CD4-positive, alpha-beta T cell (primary cell): ENCODE measurements around the gene FMNL2. TPM values are rescaled to one million over a fixed set of nuclear protein-coding genes. Genes with fewer than 3 reads are reported as not detected.

Source experiments
- ATAC-seq: fragments of 200-7000 bp; cut with Tn5 transposase; one replicate; pipeline ENCODE4 v1.10.0; 2022; ENCODE audit warnings: mild to moderate bottlenecking; ENCODE audit not compliant: poor library complexity
- CTCF ChIA-PET: fragments of 350-600 bp; sonication (Branson Sonifier 250); formaldehyde crosslinking; loops from one replicate; lab custom pipeline; 2021; ENCODE audit warnings: antibody characterized with exemption, inconsistent platforms; lab: Charles Lee
- POLR2A ChIA-PET: fragments of 350-600 bp; sonication (Branson Sonifier 250); formaldehyde crosslinking; loops from one replicate; lab custom pipeline; 2021; ENCODE audit warnings: antibody characterized with exemption, inconsistent platforms; lab: Charles Lee
- DNase-seq, 14 experiments: peaks; one replicate each; pipeline ENCODE4 v3.0.0-alpha.2; 2013 to 2020; ENCODE audit warnings: mixed read lengths in 2 of 14
- H3K27ac ChIP-seq, 2 donors: one replicate each; pipeline versions ENCODE4 v1.5.1 to v1.7.0; 2013; ENCODE audit warnings: low read length in 2 of 2, low read depth in 1 of 2, mild to moderate bottlenecking in 1 of 2
- H3K27me3 ChIP-seq, 2 experiments: 1 replicate in 1 of 2; 2 replicates in 1 of 2; pipeline versions ENCODE4 v1.6.1 to v1.7.0; 2013; ENCODE audit warnings: low read length in 2 of 2, control low read depth in 1 of 2, mild to moderate bottlenecking in 1 of 2, moderate library complexity in 1 of 2; ENCODE audit not compliant: insufficient read depth in 2 of 2, control insufficient read depth in 1 of 2
- H3K36me3 ChIP-seq: one replicate; pipeline ENCODE4 v1.6.1; 2013; ENCODE audit warnings: low read length, control low read depth; ENCODE audit not compliant: insufficient read depth
- H3K4me1 ChIP-seq: one replicate; pipeline ENCODE4 v1.6.1; 2013; ENCODE audit warnings: low read length, control low read depth; ENCODE audit not compliant: insufficient read depth
- H3K4me3 ChIP-seq: one replicate; pipeline ENCODE4 v1.5.1; 2013; ENCODE audit warnings: mild to moderate bottlenecking, low read length, moderate library complexity
- H3K9me3 ChIP-seq, 2 experiments: 1 replicate in 1 of 2; 2 replicates in 1 of 2; pipeline versions ENCODE4 v1.6.1 to v1.7.0; 2013; ENCODE audit warnings: low read length in 2 of 2, mild to moderate bottlenecking in 2 of 2, control low read depth in 1 of 2, moderate library complexity in 1 of 2; ENCODE audit not compliant: control insufficient read depth in 1 of 2, insufficient read depth in 1 of 2
- H3K27ac Mint-ChIP-seq: one replicate; pipeline ENCODE4 v1.8.0; 2020; ENCODE audit warnings: mixed read lengths
- H3K27me3 Mint-ChIP-seq: one replicate; pipeline ENCODE4 v1.8.0; 2021; ENCODE audit warnings: mixed read lengths
- H3K36me3 Mint-ChIP-seq: one replicate; pipeline ENCODE4 v1.8.0; 2021; ENCODE audit warnings: low read depth, mixed read lengths
- H3K4me1 Mint-ChIP-seq: one replicate; pipeline ENCODE4 v1.8.0; 2021; ENCODE audit warnings: low read depth, mixed read lengths
- H3K4me3 Mint-ChIP-seq: one replicate; pipeline ENCODE4 v1.8.0; 2020; ENCODE audit warnings: mild to moderate bottlenecking, mixed read lengths
- H3K9me3 Mint-ChIP-seq: one replicate; pipeline ENCODE4 v1.8.0; 2020; ENCODE audit warnings: mixed read lengths
- intact Hi-C, 2 experiments: fragments of 100-400 bp; cut with DNase I in 1 of 2; cut with micrococcal nuclease in 1 of 2; formaldehyde crosslinking; loops; one replicate each; pipeline versions ENCODE4 v1.15.1 to v1.9.0; 2023 to 2025; cut with DNase I, micrococcal nuclease
- total RNA-seq, 174 experiments: library from RNA in 2 of 174; stranded (reverse) in 2 of 174; gene quantifications; one replicate each; pipeline ENCODE4 v1.2.3 and lab custom pipeline; 2021 to 2026
- TF ChIP-seq, protein P1 (sequence below): fragments of 200-600 bp; IDR thresholded peaks from one replicate; pipeline ENCODE4 v1.8.0; 2022; ENCODE audit warnings: antibody characterized with exemption, mild to moderate bottlenecking

The FMNL2 gene
- total RNA-seq, 2 experiments from 2014 or later = 0.30 to 0.31 TPM

DNA sequence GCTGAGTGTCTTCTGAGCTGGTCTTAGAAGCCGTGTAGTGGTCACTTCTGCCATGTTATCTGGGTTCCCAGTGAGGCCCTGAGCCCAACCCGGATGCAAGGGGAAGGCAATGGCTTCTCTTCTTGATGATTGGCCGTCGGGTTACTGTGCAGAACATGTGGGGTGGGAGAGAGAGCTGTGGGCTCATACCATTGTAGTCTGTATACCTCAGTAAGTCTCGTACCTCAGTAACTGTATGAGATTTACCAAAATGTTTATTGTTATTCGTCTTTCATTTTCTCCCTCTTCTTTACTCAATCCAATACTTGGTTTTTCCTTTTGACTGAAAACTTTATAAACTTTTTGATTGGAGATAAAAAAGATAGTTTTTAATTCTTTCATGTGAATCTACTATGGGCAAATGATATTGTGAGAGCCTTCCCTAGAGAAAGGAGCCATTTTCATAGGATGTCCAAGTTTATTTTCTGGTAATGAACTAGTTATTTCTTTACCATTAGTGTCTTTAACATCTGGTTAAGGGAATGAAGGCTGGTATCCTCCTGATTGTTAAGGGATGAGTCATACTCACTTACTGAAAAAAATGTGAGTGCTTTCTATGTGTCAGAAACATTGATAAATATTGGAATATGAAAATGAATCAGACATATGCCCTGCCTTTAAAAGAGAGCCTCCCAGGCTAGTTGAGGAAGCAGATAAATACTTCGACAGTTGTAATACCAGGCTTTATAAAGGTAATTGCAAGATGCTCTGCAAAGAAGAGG, 252.4 kb downstream of the FMNL2 start:
- no peaks in the 10 kb centered on the region for H3K36me3 ChIP-seq
- peaks cover 14% of the 10 kb centered on the region for H3K27me3 Mint-ChIP-seq
- ChIA-PET POLR2A (no interaction called here), CTCF (no interaction called here)
- no peaks in the 10 kb centered on the region for H3K4me1 Mint-ChIP-seq
- H3K27me3 ChIP-seq = peaks cover 0 to 6% of the 10 kb centered on the region in 2 experiments
- DNase-seq (no peak), ATAC-seq (no peak)
- H3K4me3 ChIP-seq = no peak overlapping the region
- H3K9me3 Mint-ChIP-seq = no peaks in the 10 kb centered on the region
- no peak overlapping the region for H3K4me3 Mint-ChIP-seq
- no peak overlapping the region for H3K27ac Mint-ChIP-seq
- H3K9me3 ChIP-seq = no peaks in the 10 kb centered on the region
- TF ChIP-seq, protein P1, sequence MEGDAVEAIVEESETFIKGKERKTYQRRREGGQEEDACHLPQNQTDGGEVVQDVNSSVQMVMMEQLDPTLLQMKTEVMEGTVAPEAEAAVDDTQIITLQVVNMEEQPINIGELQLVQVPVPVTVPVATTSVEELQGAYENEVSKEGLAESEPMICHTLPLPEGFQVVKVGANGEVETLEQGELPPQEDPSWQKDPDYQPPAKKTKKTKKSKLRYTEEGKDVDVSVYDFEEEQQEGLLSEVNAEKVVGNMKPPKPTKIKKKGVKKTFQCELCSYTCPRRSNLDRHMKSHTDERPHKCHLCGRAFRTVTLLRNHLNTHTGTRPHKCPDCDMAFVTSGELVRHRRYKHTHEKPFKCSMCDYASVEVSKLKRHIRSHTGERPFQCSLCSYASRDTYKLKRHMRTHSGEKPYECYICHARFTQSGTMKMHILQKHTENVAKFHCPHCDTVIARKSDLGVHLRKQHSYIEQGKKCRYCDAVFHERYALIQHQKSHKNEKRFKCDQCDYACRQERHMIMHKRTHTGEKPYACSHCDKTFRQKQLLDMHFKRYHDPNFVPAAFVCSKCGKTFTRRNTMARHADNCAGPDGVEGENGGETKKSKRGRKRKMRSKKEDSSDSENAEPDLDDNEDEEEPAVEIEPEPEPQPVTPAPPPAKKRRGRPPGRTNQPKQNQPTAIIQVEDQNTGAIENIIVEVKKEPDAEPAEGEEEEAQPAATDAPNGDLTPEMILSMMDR = no peak
- H3K36me3 Mint-ChIP-seq = no peaks in the 10 kb centered on the region
- intact Hi-C loops = no loop called here
- no peak overlapping the region for H3K27ac ChIP-seq
- no peaks in the 10 kb centered on the region for H3K4me1 ChIP-seq

DNA sequence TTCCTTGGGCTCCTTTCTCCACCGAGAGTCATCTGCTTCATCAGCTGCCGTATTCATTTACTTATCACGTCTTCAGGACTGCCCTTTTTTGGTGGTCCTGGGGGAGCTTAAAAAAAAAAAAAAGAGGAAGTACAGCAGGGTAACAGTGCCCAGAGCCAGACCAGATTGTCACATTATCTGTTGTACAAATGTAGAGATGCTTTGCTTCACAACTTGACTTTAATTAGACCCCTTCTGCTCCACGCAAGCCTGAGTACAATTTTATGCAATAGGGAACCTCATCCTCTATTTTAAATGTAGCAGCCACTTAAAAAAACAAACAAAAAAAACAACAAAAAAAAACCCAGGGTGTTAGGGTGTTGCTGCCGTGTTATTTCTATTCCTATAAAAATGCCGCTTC, 254.0 kb downstream of the FMNL2 start:
- peaks cover 0 to 4% of the 10 kb centered on the region in 2 experiments for H3K27me3 ChIP-seq
- no peaks in the 10 kb centered on the region for H3K9me3 Mint-ChIP-seq
- POLR2A ChIA-PET = no interaction called here
- H3K27me3 Mint-ChIP-seq = peaks cover 9% of the 10 kb centered on the region
- H3K4me3 ChIP-seq = no peak overlapping the region
- TF ChIP-seq, protein P1 = no peak
- H3K9me3 ChIP-seq = no peaks in the 10 kb centered on the region
- no peak overlapping the region for H3K27ac Mint-ChIP-seq
- CTCF ChIA-PET = no interaction called here
- intact Hi-C loops = no loop called here
- no peaks in the 10 kb centered on the region for H3K36me3 Mint-ChIP-seq
- no peaks in the 10 kb centered on the region for H3K36me3 ChIP-seq
- H3K4me1 ChIP-seq = no peaks in the 10 kb centered on the region
- H3K4me1 Mint-ChIP-seq = no peaks in the 10 kb centered on the region
- ATAC-seq (no peak), DNase-seq (no peak)
- no peak overlapping the region for H3K27ac ChIP-seq
- no peak overlapping the region for H3K4me3 Mint-ChIP-seq

DNA sequence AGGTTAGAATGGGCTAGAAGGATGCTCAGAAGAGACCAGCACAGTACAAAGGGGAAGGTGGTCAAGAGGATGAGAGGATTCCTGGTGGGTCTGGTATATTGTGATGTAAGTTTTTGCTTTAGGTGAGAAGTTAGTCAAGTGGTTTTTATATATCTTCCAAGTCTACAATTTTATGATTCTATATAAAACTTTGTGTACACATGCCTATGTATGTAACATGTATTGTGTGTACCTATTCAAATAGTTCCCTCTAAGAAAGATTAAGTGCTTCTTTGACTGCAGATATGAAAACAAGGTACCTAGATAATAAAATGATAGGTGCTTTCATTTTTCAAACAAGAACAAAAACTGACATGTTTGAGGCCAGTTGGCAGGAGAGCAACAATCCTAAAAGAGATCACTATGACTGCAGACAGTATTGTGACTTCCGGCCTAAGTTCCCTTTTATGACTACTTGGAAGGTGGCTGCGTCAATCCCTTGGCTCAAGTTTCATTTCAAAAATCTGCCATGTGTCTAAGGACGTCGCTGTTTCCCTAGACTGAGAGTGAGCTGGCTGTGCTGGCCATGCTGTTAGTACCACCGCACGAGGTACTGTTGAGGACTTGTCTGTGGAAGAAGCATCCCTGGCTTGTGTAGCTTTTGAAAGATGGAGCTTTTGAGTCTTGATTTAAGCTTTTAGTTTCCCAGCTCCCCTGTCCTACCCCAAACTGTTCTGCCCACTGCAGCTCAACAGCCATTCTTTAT, 259.2 kb downstream of the FMNL2 start:
- Histone ChIP-seq H3K4me1 (no peaks in the 10 kb centered on the region), H3K36me3 (no peaks in the 10 kb centered on the region), H3K9me3 (no peaks in the 10 kb centered on the region), H3K27ac (no peak overlapping the region), H3K27me3 (no peaks in the 10 kb centered on the region), H3K4me3 (no peak overlapping the region)
- H3K36me3 Mint-ChIP-seq = no peaks in the 10 kb centered on the region
- no peaks in the 10 kb centered on the region for H3K27me3 Mint-ChIP-seq
- no peak overlapping the region for H3K27ac Mint-ChIP-seq
- ChIA-PET POLR2A (no interaction called here), CTCF (no interaction called here)
- DNase-seq (peak in 3 of 14 experiments; percentile 21 to 56 (median 42)), ATAC-seq (peak; percentile 44)
- H3K4me1 Mint-ChIP-seq = no peaks in the 10 kb centered on the region
- intact Hi-C loops = no loop called here
- no peak overlapping the region for H3K4me3 Mint-ChIP-seq
- TF ChIP-seq, protein P1 = no peak
- no peaks in the 10 kb centered on the region for H3K9me3 Mint-ChIP-seq
